Measurements from ENCODE around the gene GJB4.
"Not testable (repeated sequence)": the region's sequence is repeated elsewhere in the genome, so short reads cannot be mapped to it uniquely, and the experiment has no call there.

GJB4 gene

GRCh38 chr1:34746785-34747637 is 12.5 kb upstream of the GJB4 start:
- no peak for DNase-seq

GRCh38 chr1:34747638-34747941 is 11.9 kb upstream of the GJB4 start:
- no peak for DNase-seq

GRCh38 chr1:34749992-34750391 is 9.5 kb upstream of the GJB4 start:
- DNase-seq: peak in 1 of 14 donors; percentile 58

GRCh38 chr1:34750610-34751009 is 8.9 kb upstream of the GJB4 start:
- DNase-seq: peak in 1 of 14 donors; percentile 58

- DNase-seq: no peak
These were observed 6.4 kb upstream of the GJB4 start for GRCh38 chr1:34753163-34753562.

- DNase-seq: no peak
These were observed 4.4 kb upstream of the GJB4 start, which contains the start of gene GJB5 for GRCh38 chr1:34754964-34755637. Gene GJB5 (plus strand): TSS chr1:34755047. CDS start chr1:34757331, 2,284 bp downstream.

- DNase-seq: no peak
These were observed 3.6 kb upstream of the GJB4 start for GRCh38 chr1:34755961-34756360.

- DNase-seq: no peak
These were observed 2.2 kb upstream of the GJB4 start for GRCh38 chr1:34757386-34757785.

- DNase-seq: no peak
These were observed 789 bp upstream of the GJB4 start for GRCh38 chr1:34758751-34759150.

GRCh38 chr1:34761176-34761761 is 1.7 kb downstream of the GJB4 start:
- DNase-seq: no peak

GRCh38 chr1:34761776-34762307 is 2.3 kb downstream of the GJB4 start:
- no peak for DNase-seq

- no peak for DNase-seq
These were observed 3.1 kb downstream of the GJB4 start for GRCh38 chr1:34762474-34763141.

GRCh38 chr1:34763142-34763781 is 3.7 kb downstream of the GJB4 start:
- DNase-seq: no peak

- DNase-seq: no peak
These were observed 9.3 kb downstream of the GJB4 start for GRCh38 chr1:34768856-34769255.

- no peak for DNase-seq
These were observed 11.5 kb downstream of the GJB4 start for GRCh38 chr1:34770891-34771504.

- no peak for DNase-seq
These were observed 12.2 kb downstream of the GJB4 start for GRCh38 chr1:34771573-34772371.

- not testable (repeated sequence) for DNase-seq
These were observed 13.6 kb downstream of the GJB4 start for GRCh38 chr1:34773114-34773513.

GRCh38 chr1:34774957-34775356 is 15.4 kb downstream of the GJB4 start:
- DNase-seq: peak in 1 of 14 donors; percentile 4

- no peak for DNase-seq
These were observed 17.4 kb downstream of the GJB4 start for GRCh38 chr1:34776911-34777310.

GRCh38 chr1:34777519-34778321 is 18.2 kb downstream of the GJB4 start:
- DNase-seq: no peak
